SKM-1 (cell line): ENCODE data around the gene BARD1.
"Not testable (repeated sequence)": the region's sequence is repeated elsewhere in the genome, so short reads cannot be mapped to it uniquely, and the experiment has no call there.

ENCODE experiments used
- DNase-seq: peaks from one replicate; lab custom pipeline; 2025; ENCODE audit not compliant: unreplicated experiment; lab: John Stamatoyannopoulos, UW

The BARD1 gene

GRCh38 chr2:214808981-214809750, at the start of gene BARD1:
BARD1 (minus strand) TSS chr2:214809683; CDS start chr2:214809569, 114 bp downstream.
- peak; percentile 60 for DNase-seq

GRCh38 chr2:214856137-214856536, 46.7 kb upstream of the BARD1 start:
- no peak for DNase-seq

GRCh38 chr2:214853906-214854305, 44.4 kb upstream of the BARD1 start:
- DNase-seq: no peak

- DNase-seq: no peak
Observed at GRCh38 chr2:214843823-214844222, 34.3 kb upstream of the BARD1 start.

GRCh38 chr2:214839464-214839863, 30.0 kb upstream of the BARD1 start:
- no peak for DNase-seq

- no peak for DNase-seq
Observed at GRCh38 chr2:214837466-214837865, 28.0 kb upstream of the BARD1 start.

- DNase-seq: no peak
Observed at GRCh38 chr2:214836568-214836967, 27.1 kb upstream of the BARD1 start.

GRCh38 chr2:214830794-214831346, 21.4 kb upstream of the BARD1 start:
- DNase-seq: no peak

- no peak for DNase-seq
Observed at GRCh38 chr2:214816008-214816533, 6.6 kb upstream of the BARD1 start.

- DNase-seq: no peak
Observed at GRCh38 chr2:214810671-214811070, 1.2 kb upstream of the BARD1 start.

GRCh38 chr2:214809751-214810564, 475 bp upstream of the BARD1 start:
- peak; percentile 91 for DNase-seq

- no peak for DNase-seq
Observed at GRCh38 chr2:214807653-214808052, 1.8 kb downstream of the BARD1 start.

GRCh38 chr2:214801768-214802397, 7.6 kb downstream of the BARD1 start:
- DNase-seq: no peak

- DNase-seq: no peak
Observed at GRCh38 chr2:214801068-214801467, 8.4 kb downstream of the BARD1 start.

GRCh38 chr2:214800180-214800579, 9.3 kb downstream of the BARD1 start:
- DNase-seq: no peak

- DNase-seq: no peak
Observed at GRCh38 chr2:214796911-214797310, 12.6 kb downstream of the BARD1 start.

- not testable (repeated sequence) for DNase-seq
Observed at GRCh38 chr2:214783181-214783580, 26.3 kb downstream of the BARD1 start.

- no peak for DNase-seq
Observed at GRCh38 chr2:214782671-214783070, 26.8 kb downstream of the BARD1 start.

- DNase-seq: no peak
Observed at GRCh38 chr2:214781226-214781625, 28.3 kb downstream of the BARD1 start.

- no peak for DNase-seq
Observed at GRCh38 chr2:214775971-214776370, 33.5 kb downstream of the BARD1 start.

- no peak for DNase-seq
Observed at GRCh38 chr2:214774108-214774507, 35.4 kb downstream of the BARD1 start.
